NT2/D1 (cell line): ENCODE data around the gene GYS1.

Experiments used
- DNase-seq: peaks from one replicate; pipeline ENCODE4 v3.0.0-alpha.2; 2011; ENCODE audit warnings: low read depth, low spot score
- H3K27me3 ChIP-seq: 2 replicates; pipeline ENCODE4 v1.6.0; 2011; ENCODE audit warnings: mild to moderate bottlenecking; ENCODE audit not compliant: insufficient read length, insufficient read depth
- H3K36me3 ChIP-seq: 2 replicates; pipeline ENCODE4 v1.6.1; 2011; ENCODE audit warnings: mild to moderate bottlenecking, low read length, mixed read lengths; ENCODE audit not compliant: insufficient read depth, insufficient read length
- H3K4me1 ChIP-seq: 2 replicates; pipeline ENCODE4 v1.5.1; 2011; ENCODE audit not compliant: insufficient read depth, insufficient read length
- H3K4me3 ChIP-seq: 2 replicates; pipeline ENCODE4 v1.5.1; 2011; ENCODE audit warnings: low read depth; ENCODE audit not compliant: insufficient read length
- H3K9ac ChIP-seq: 2 replicates; pipeline ENCODE4 v1.6.0; 2011; ENCODE audit warnings: low read depth; ENCODE audit not compliant: insufficient read length
- H3K9me3 ChIP-seq: 2 replicates; pipeline ENCODE4 v1.5.1; 2011; ENCODE audit warnings: mild to moderate bottlenecking, low read length; ENCODE audit not compliant: insufficient read depth
- SUZ12 ChIP-seq: IDR thresholded peaks from 2 replicates; pipeline ENCODE4 v1.6.1; 2011; ENCODE audit not compliant: insufficient read length, insufficient read depth; ENCODE audit errors: extremely low read depth
- YY1 ChIP-seq: IDR thresholded peaks from 2 replicates; pipeline ENCODE4 v1.6.1; 2011; ENCODE audit not compliant: insufficient read length, insufficient read depth
- ZNF274 ChIP-seq: IDR thresholded peaks from 2 replicates; pipeline ENCODE4 v1.6.1; 2011; ENCODE audit warnings: mild to moderate bottlenecking, low read depth, low read length

GYS1 gene

GRCh38 chr19:48946463-48947257, 46.4 kb downstream of the GYS1 start:
- TF ChIP-seq SUZ12 (no peak), YY1 (no peak)
- H3K4me1 ChIP-seq: no peaks in the 10 kb centered on the region

GRCh38 chr19:48945817-48946216, 47.3 kb downstream of the GYS1 start:
- no peak for TF ChIP-seq ZNF274
- no peak for TF ChIP-seq YY1
- TF ChIP-seq SUZ12: no peak
- no peak for DNase-seq
- no peak overlapping the region for H3K4me3 ChIP-seq
- no peaks in the 10 kb centered on the region for H3K4me1 ChIP-seq
- peaks cover 19% of the 10 kb centered on the region; the same call in 1 of the 2 replicates for H3K9me3 ChIP-seq
- no peak overlapping the region for H3K9ac ChIP-seq
- no peaks in the 10 kb centered on the region for H3K36me3 ChIP-seq
- no peaks in the 10 kb centered on the region for H3K27me3 ChIP-seq

More at GRCh38 chr19:48946463-48947257, 46.4 kb downstream of the GYS1 start:
- Histone ChIP-seq H3K9me3 (peaks cover 12% of the 10 kb centered on the region; the same call in 1 of the 2 replicates), H3K9ac (no peak overlapping the region), H3K4me3 (no peak overlapping the region), H3K27me3 (no peaks in the 10 kb centered on the region), H3K36me3 (no peaks in the 10 kb centered on the region)
- DNase-seq: no peak

- Histone ChIP-seq H3K36me3 (no peaks in the 10 kb centered on the region), H3K9ac (no peak overlapping the region), H3K4me3 (no peak overlapping the region), H3K4me1 (no peaks in the 10 kb centered on the region), H3K9me3 (peaks cover 23% of the 10 kb centered on the region; the same call in 1 of the 2 replicates), H3K27me3 (no peaks in the 10 kb centered on the region)
- DNase-seq: no peak
- TF ChIP-seq SUZ12: no peak
- no peak for TF ChIP-seq ZNF274
- no peak for TF ChIP-seq YY1
Observed at GRCh38 chr19:48945415-48945814, 47.7 kb downstream of the GYS1 start.

GRCh38 chr19:48943081-48943480, 50.0 kb downstream of the GYS1 start:
- no peak for TF ChIP-seq SUZ12
- TF ChIP-seq ZNF274: no peak
- TF ChIP-seq YY1: no peak
- peaks cover 23% of the 10 kb centered on the region; the same call in 1 of the 2 replicates for H3K9me3 ChIP-seq
- H3K36me3 ChIP-seq: no peaks in the 10 kb centered on the region
- no peaks in the 10 kb centered on the region for H3K27me3 ChIP-seq
- H3K4me3 ChIP-seq: no peak overlapping the region
- H3K9ac ChIP-seq: no peak overlapping the region
- no peaks in the 10 kb centered on the region for H3K4me1 ChIP-seq
- DNase-seq: no peak

DNA sequence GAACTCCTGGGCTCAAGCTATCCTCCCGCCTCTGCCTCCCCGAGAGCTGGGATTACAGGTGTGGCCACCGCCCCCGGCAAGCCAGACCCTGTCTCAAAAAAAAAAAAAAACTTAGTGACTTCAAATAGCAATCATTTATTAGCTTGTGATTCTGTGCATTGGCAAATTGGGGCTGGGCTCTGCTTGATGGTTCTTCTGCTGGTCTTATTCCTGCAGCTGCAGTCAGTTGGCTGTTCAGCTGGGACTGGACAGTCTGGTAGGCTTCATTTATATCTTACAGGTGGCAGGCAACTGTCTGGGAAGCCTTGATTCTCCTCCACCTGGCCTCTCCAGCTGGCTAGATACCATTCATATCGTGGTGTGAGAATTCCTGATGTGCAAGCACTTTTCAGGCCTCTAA, 52.2 kb downstream of the GYS1 start:
- H3K4me3 ChIP-seq: no peak overlapping the region
- DNase-seq: no peak
- TF ChIP-seq SUZ12: no peak
- no peak for TF ChIP-seq YY1
- no peak for TF ChIP-seq ZNF274
- H3K9me3 ChIP-seq: peaks cover 11% of the 10 kb centered on the region; the same call in 1 of the 2 replicates
- H3K4me1 ChIP-seq: no peaks in the 10 kb centered on the region
- no peaks in the 10 kb centered on the region for H3K27me3 ChIP-seq
- no peaks in the 10 kb centered on the region for H3K36me3 ChIP-seq
- no peak overlapping the region for H3K9ac ChIP-seq

DNA sequence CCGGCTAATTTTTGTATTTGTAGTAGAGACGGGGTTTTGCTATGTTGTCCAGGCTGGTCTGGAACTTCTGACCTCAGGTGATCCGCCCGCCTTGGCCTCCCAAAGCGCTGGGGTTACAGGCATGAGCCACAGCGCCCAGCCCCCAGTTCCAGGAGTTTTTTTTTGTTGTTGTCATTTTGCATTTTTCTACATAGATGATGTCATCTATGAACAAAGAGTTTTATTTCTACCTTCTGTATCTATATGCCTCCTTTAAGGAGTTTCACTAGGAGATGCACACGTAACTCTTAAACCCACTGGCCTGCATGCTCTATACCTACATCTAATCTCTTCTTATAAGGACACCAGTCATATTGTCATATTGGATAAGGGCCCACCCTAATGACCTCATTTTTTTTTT, 54.9 kb downstream of the GYS1 start:
- Histone ChIP-seq H3K4me3 (no peak overlapping the region), H3K9me3 (peaks cover 11% of the 10 kb centered on the region; the same call in 1 of the 2 replicates), H3K27me3 (peaks cover 17% of the 10 kb centered on the region), H3K9ac (no peak overlapping the region), H3K4me1 (peaks cover 4% of the 10 kb centered on the region), H3K36me3 (no peaks in the 10 kb centered on the region)
- TF ChIP-seq YY1: no peak
- no peak for TF ChIP-seq SUZ12
- TF ChIP-seq ZNF274: no peak
- DNase-seq: no peak

GRCh38 chr19:48935864-48936263, 57.2 kb downstream of the GYS1 start:
- TF ChIP-seq YY1 (no peak), SUZ12 (no peak), ZNF274 (no peak)
- Histone ChIP-seq H3K36me3 (no peaks in the 10 kb centered on the region), H3K27me3 (peaks cover 28% of the 10 kb centered on the region), H3K9ac (no peak overlapping the region), H3K9me3 (peaks cover 5% of the 10 kb centered on the region; the same call in 1 of the 2 replicates), H3K4me3 (no peak overlapping the region), H3K4me1 (peaks cover 4% of the 10 kb centered on the region)
- DNase-seq: no peak
